HEK293 (cell line): ENCODE data around the gene FAM107A.

Source experiments
- CTCF ChIA-PET: fragments of 350-600 bp; formaldehyde crosslinking; extraction: SDS; loops from one replicate; lab custom pipeline; 2021; ENCODE audit warnings: antibody characterized with exemption; lab: Yijun Ruan, JAX
- POLR2A ChIA-PET: fragments of 300-600 bp; formaldehyde crosslinking; extraction: SDS; loops from one replicate; lab custom pipeline; 2020; ENCODE audit warnings: antibody characterized with exemption, inconsistent platforms; lab: Yijun Ruan, JAX
- H3K27ac ChIP-seq: fragments of 200-500 bp; sonication (Bioruptor generic); 2 replicates; pipeline ENCODE4 v1.5.1; 2014; ENCODE audit warnings: low read depth, low read length, control low read depth, inconsistent platforms; ENCODE audit errors: extremely low read depth
- H3K36me3 ChIP-seq, 2 experiments: fragments of 200-500 bp in 1 of 2; sonication (Bioruptor generic) in 1 of 2; 1 replicate in 1 of 2; 2 replicates in 1 of 2; pipeline ENCODE4 v1.5.1; 2014 to 2017; ENCODE audit warnings: inconsistent platforms in 2 of 2, low read length in 2 of 2; ENCODE audit not compliant: control insufficient read depth in 2 of 2, insufficient read depth in 1 of 2
- H3K4me1 ChIP-seq: fragments of 200-500 bp; sonication (Bioruptor generic); 2 replicates; pipeline ENCODE4 v1.5.1; 2014; ENCODE audit warnings: mild to moderate bottlenecking, low read length, inconsistent platforms; ENCODE audit not compliant: control insufficient read depth, insufficient read depth
- H3K4me3 ChIP-seq: 2 replicates; pipeline ENCODE4 v1.5.1; 2011; ENCODE audit warnings: low read depth, mild to moderate bottlenecking, control low read depth, low read length, moderate library complexity
- H3K9me3 ChIP-seq: fragments of 200-500 bp; sonication (Bioruptor generic); 2 replicates; pipeline ENCODE4 v1.5.1; 2014; ENCODE audit warnings: low read depth, low read length, inconsistent platforms; ENCODE audit not compliant: control insufficient read depth, insufficient read depth
- KLF8 ChIP-seq: fragments of 450-650 bp; formaldehyde crosslinking; IDR thresholded peaks from 2 replicates; pipeline ENCODE4 v1.5.1; 2016; ENCODE audit warnings: missing biosample characterization, missing genetic modification characterization
- SP2 ChIP-seq: fragments of 450-650 bp; formaldehyde crosslinking; IDR thresholded peaks from 2 replicates; pipeline ENCODE4 v1.5.1; 2016; ENCODE audit warnings: missing biosample characterization, missing genetic modification characterization
- ZBTB21 ChIP-seq: fragments of 450-650 bp; formaldehyde crosslinking; IDR thresholded peaks from 2 replicates; pipeline ENCODE4 v1.5.1; 2017; ENCODE audit warnings: missing biosample characterization, missing genetic modification characterization
- ZBTB7A ChIP-seq: fragments of 450-650 bp; formaldehyde crosslinking; IDR thresholded peaks from 2 replicates; pipeline ENCODE4 v1.5.1; 2016; ENCODE audit warnings: low read depth, missing biosample characterization, missing genetic modification characterization
- ZFHX2 ChIP-seq: fragments of 450-650 bp; formaldehyde crosslinking; conservative IDR thresholded peaks from 2 replicates; pipeline ENCODE4 v1.5.1; 2016; ENCODE audit warnings: missing biosample characterization, missing genetic modification characterization
- ZNF114 ChIP-seq: fragments of 450-650 bp; formaldehyde crosslinking; IDR thresholded peaks from 2 replicates; pipeline ENCODE4 v1.5.0; 2017; ENCODE audit warnings: missing biosample characterization, missing genetic modification characterization
- ZNF169 ChIP-seq: fragments of 450-650 bp; formaldehyde crosslinking; IDR thresholded peaks from 2 replicates; pipeline ENCODE4 v1.5.1; 2016; ENCODE audit warnings: missing biosample characterization, missing genetic modification characterization
- ZNF211 ChIP-seq: fragments of 450-650 bp; formaldehyde crosslinking; IDR thresholded peaks from 2 replicates; pipeline ENCODE4 v1.5.1; 2016; ENCODE audit warnings: low read depth, missing biosample characterization, missing genetic modification characterization
- ZNF214 ChIP-seq: fragments of 450-650 bp; formaldehyde crosslinking; IDR thresholded peaks from 2 replicates; pipeline ENCODE4 v1.5.1; 2017; ENCODE audit warnings: missing biosample characterization, mild to moderate bottlenecking, missing genetic modification characterization, borderline replicate concordance
- ZNF394 ChIP-seq: fragments of 450-650 bp; formaldehyde crosslinking; IDR thresholded peaks from 2 replicates; pipeline ENCODE4 v1.5.1; 2016; ENCODE audit warnings: missing biosample characterization, missing genetic modification characterization, mild to moderate bottlenecking, moderate library complexity, borderline replicate concordance
- ZNF48 ChIP-seq: fragments of 450-650 bp; formaldehyde crosslinking; IDR thresholded peaks from 2 replicates; pipeline ENCODE4 v1.5.1; 2016; ENCODE audit warnings: missing biosample characterization, missing genetic modification characterization
- ZNF518A ChIP-seq: fragments of 450-650 bp; formaldehyde crosslinking; conservative IDR thresholded peaks from 2 replicates; pipeline ENCODE4 v1.5.1; 2016; ENCODE audit warnings: low read depth, missing biosample characterization, missing genetic modification characterization
- ZNF521 ChIP-seq: fragments of 450-650 bp; formaldehyde crosslinking; IDR thresholded peaks from 2 replicates; pipeline ENCODE4 v1.5.1; 2017; ENCODE audit warnings: missing biosample characterization, mild to moderate bottlenecking, missing genetic modification characterization
- ZNF544 ChIP-seq: fragments of 450-650 bp; formaldehyde crosslinking; IDR thresholded peaks from 2 replicates; pipeline ENCODE4 v1.5.0; 2017; ENCODE audit warnings: missing biosample characterization, missing genetic modification characterization
- ZNF558 ChIP-seq: fragments of 450-650 bp; formaldehyde crosslinking; IDR thresholded peaks from 2 replicates; pipeline ENCODE4 v1.5.1; 2016; ENCODE audit warnings: missing biosample characterization, missing genetic modification characterization
- ZNF560 ChIP-seq: fragments of 450-650 bp; formaldehyde crosslinking; IDR thresholded peaks from 2 replicates; pipeline ENCODE4 v1.5.1; 2017; ENCODE audit warnings: missing biosample characterization, missing genetic modification characterization, borderline replicate concordance
- ZNF654 ChIP-seq: fragments of 450-650 bp; formaldehyde crosslinking; IDR thresholded peaks from 2 replicates; pipeline ENCODE4 v1.5.1; 2016; ENCODE audit warnings: low read depth, missing biosample characterization, missing genetic modification characterization
- ZNF701 ChIP-seq: fragments of 450-650 bp; formaldehyde crosslinking; IDR thresholded peaks from 2 replicates; pipeline ENCODE4 v1.5.1; 2016; ENCODE audit warnings: missing biosample characterization, missing genetic modification characterization
- ZNF768 ChIP-seq: fragments of 450-650 bp; formaldehyde crosslinking; IDR thresholded peaks from 2 replicates; pipeline ENCODE4 v1.5.1; 2018; ENCODE audit warnings: missing biosample characterization, mild to moderate bottlenecking, missing genetic modification characterization
- ZSCAN18 ChIP-seq: fragments of 450-650 bp; formaldehyde crosslinking; IDR thresholded peaks from 2 replicates; pipeline ENCODE4 v1.5.1; 2016; ENCODE audit warnings: missing biosample characterization, missing genetic modification characterization

Gene FAM107A

GRCh38 chr3:58556001-58556400 lies 21.2 kb downstream of the FAM107A start (continued):
- TF ChIP-seq ZBTB21: no peak
- TF ChIP-seq ZNF518A: no peak
- no peak for TF ChIP-seq KLF8 (tag by site-specific recombination)
- no peak for TF ChIP-seq ZBTB7A (tag by site-specific recombination)
- no peak for TF ChIP-seq ZNF560 (tag by site-specific recombination)

- no peaks in the 10 kb centered on the region for H3K9me3 ChIP-seq
- POLR2A ChIA-PET: no interaction called here
- CTCF ChIA-PET: interaction anchor here (0.6 to 6.1 kb wide), 3 partner anchors 14 to 140 kb away, joined by 3 to 43 read pairs (median 3); no protein-coding TSS in a partner anchor
- H3K27ac ChIP-seq: no peak overlapping the region
- TF ChIP-seq ZNF654 (tag by site-specific recombination) (no peak), ZNF544 (tag by site-specific recombination) (no peak), ZSCAN18 (tag by site-specific recombination) (no peak), ZNF394 (tag by site-specific recombination) (no peak), ZNF558 (no peak), ZNF211 (no peak), ZNF701 (tag by site-specific recombination) (no peak), ZNF521 (no peak), ZNF114 (tag by site-specific recombination) (no peak), SP2 (tag by site-specific recombination) (no peak), ZNF768 (tag by site-specific recombination) (no peak), ZNF48 (no peak), ZNF169 (tag by site-specific recombination) (no peak), ZNF214 (tag by site-specific recombination) (no peak), ZFHX2 (no peak), ZNF518A (no peak)
- no peak overlapping the region for H3K4me3 ChIP-seq
- H3K4me1 ChIP-seq: no peaks in the 10 kb centered on the region
- no peaks in the 10 kb centered on the region for H3K36me3 ChIP-seq
Observed at GRCh38 chr3:58555203-58555602, 22.0 kb downstream of the FAM107A start.
